ENCODE measurements around the gene C20orf96.
"Not testable (repeated sequence)": the region's sequence is repeated elsewhere in the genome, so short reads cannot be mapped to it uniquely, and the experiment has no call there.

C20orf96 gene

DNA sequence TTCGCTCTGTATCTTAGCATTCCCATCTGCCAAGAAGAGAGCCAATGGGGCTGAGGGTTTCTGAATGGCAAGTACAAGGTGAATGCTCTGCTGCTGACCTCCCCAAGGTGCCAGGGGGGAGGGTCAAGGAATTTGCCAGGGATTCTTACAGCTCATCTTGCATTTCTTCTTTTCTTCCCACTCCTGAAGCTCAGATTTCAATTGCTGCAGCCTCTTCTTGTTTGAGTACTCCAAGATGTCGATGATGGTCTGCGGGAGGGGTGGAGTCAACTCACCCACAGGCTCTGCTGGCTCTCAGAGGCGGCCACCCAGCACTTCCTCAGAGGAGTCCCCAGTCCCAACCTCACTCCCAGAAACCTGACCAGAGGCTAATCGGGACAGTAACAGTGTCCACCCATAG lies 12.4 kb downstream of the C20orf96 start:
- no peak for DNase-seq

DNA sequence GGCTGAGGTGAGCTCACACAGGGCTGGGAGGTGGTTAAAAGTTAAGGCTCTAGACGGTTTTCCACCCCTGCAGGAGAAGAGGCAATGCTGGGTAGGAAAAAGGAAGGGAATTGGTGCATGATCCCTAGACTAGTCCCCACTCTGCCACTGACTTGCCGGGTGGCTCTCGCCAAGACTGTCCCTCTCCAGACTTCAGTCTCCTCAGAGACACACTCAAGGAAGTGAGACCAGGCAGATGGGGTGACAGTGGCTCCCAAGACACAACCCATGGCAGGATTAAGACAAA lies 13.1 kb downstream of the C20orf96 start:
- DNase-seq, result no peak

DNA sequence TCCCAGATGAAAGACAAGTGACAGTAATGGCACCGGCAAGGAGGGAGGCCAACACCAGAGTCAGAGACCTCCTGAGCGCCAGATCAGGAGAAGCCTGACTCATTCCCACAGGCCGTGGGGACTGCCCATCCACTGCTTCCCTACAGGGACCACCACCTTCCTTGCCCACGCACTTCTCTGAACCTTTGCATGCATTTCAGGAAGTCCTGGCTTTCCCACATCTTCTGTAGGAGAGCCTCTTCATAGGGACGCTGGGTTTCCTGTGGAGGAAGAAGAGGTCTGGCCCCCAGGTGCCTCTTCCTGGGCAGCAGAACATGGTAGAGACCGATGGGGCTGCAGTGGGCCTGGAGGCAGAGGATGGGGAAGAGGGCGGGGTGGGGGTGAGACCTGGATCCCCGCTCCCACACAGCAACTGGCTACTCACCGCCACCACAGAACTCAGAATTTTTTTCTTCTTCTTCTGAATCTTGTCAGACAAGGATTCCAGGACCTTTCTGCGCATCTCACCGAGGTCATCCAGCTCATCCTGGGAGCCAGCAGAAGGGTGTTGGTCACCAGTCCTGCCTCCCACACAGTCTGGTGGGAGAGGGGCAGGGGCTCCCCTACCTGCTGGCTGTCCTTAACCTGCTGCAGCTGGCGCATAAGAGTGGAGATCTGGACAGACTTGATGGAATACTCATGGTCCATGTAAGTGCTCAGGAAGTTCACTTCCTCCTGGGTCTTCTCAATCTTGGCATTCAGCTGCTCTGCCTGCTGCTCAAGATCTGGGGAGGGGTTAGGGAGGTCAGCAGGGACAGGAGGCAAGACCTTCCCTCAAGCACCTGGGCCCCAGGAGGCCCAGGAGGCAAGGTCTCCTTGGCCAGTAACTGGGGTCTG lies 13.7 kb downstream of the C20orf96 start:
- no peak for DNase-seq

DNA sequence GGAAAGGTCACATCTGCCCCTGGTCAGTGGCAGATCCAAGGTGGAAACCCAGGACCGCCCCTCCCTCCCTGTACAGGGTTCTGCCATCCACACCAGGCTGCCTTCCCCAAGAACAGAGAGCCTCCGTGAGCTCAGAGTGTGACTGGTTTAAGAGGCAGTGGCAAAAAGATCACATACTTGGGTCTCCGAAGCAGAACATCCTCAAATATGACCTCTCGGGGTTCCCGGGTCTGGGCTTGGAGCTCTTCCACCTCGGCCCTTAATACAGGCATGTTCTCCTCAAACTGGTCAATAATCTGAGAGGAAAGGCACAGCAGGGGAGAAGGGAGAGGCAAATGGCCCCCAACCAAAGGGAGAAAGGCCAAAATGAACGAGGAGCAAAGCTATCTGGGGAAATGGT lies 14.8 kb downstream of the C20orf96 start:
- DNase-seq, result no peak

DNA sequence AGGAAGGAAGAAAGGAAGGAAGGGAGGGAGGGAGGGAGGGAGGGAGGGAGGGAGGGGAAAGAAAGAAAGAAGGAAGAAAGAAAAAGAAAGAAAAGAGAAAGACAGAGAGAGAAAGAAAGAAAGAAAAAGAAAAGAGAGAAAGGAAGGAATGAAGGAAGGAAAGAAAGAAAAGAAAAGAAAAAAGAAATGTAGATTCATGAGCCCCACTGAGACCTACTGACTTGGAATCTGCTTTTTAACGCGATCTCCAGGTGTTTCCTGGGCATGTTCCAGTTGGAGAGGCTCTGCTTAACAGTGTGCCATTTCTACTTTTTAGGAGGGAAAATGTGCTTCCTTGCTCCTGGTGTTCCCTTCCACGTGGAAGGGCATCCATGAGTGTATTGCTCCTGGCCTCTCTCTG lies 16.7 kb downstream of the C20orf96 start:
- no peak for DNase-seq

DNA sequence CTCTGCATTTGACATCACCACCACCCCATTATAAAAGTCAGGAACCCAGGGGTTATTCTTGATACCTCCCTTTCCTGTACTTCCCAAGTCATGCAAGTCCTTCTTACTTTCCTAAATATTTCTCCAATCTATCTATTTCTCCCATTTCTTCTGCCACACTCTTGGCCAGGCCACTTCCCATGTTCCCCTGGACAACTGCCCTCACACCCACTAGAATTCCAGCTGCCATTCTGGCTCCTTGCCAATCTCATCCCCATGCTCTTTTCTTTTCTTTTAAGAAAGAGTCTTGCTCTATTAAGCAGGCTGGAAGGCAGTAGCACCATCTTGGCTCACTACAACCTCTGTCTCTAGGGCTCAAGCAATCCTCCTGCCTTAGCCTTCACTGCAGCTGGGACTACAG lies 17.8 kb downstream of the C20orf96 start:
- no peak for DNase-seq

DNA sequence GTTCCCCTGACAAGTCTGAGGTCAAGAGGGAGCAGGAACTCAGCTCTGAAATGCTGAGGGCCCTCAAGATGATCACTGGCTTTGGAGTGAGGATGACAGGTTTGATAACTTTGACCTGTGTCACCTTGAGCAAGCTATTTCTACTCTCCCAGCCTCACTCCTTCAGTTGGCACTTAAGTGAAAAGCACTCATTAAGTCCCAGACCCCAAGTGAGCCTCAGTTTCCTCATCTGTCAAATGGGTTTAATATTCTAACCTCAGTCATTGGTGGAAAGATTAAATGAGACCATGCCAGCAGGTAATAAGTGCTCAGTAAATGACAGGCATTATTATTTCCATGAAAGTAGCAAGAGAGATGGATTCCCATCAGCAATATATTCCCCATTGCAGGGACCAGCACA lies 19.0 kb downstream of the C20orf96 start:
- DNase-seq, result no peak

DNA sequence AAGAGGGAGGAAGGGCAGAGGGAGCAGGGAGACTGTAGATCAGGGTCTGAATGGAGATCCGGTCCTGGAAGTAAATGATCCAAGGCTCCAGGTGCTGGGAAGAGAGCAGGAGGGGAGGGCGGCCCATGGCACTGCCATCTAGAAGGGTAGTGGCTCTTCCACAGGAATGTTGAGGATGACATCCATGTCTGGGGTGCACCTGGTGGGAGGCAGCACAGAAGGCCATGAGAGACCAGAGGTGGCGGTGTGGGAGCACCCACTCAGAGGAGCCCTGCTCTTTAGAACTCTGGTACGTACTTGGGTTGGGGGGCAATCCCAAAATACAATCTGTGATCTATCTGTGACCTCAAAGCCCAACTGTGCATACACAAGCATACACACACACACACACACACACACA lies 19.5 kb downstream of the C20orf96 start:
- no peak for DNase-seq

DNA sequence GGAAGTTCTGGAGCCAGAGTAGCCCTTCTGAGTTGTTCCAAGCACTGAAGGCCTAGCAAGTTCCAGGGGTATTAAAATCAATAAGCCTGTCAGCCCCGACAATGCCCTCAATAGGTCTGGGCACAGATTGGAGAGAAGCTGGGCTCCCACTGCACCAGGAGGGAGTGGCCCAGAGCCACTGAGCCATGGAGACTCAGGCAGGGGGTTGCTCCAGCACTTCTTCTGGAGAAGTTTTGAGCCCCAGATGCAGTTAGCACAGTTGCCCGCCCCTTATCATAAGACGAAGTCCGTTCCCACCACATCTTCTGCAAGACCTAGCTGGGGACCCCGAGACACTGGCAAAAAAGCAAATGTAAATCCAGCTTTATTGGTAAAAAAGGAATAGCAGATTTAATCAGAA lies 20.0 kb downstream of the C20orf96 start:
- no peak for DNase-seq

DNA sequence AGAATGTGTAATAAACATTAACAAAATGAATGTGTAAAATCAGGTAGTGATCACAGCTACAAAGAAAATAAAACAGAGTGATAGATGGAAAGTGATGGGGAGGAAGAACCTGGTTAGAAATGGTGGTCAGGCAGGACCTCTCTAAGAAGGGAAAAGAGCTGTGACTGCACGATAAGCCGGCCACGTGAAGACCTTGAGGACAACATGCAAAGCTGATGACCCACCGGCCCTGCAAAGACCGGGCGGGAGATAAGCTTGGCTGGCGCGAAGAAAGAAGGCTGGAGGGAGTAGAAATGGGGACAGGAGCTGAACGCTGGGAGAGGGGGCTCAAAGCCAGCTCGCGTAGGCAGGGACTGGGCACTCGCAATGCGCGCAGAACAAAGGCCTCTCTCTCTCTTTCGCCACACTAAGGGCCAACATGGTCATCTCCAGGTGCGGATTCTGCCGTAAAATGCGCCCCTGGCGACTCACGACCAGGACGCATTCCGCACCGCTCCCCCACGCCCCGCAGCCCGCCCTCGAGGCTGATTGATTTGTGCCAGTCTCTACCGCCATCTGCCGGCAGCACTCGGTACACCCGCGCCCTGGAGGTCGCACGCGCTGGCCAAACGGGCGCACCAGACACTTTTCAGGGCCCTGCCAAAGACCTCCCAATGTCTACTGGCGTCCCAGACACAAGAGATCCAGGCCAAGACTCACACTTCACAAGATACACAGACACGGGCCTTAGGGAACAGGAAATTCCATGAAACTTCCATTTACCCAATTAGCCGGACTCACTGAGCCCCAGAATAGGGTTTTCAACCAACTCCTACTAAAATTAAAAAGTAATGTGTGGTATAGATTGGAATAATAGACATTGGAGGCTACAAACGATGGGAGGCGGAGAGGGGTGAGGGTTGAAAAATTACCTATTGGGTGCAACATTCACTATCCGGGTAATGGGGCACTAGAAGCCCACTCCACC lies 23.7 kb downstream of the C20orf96 start:
- peak; percentile 84 for DNase-seq

DNA sequence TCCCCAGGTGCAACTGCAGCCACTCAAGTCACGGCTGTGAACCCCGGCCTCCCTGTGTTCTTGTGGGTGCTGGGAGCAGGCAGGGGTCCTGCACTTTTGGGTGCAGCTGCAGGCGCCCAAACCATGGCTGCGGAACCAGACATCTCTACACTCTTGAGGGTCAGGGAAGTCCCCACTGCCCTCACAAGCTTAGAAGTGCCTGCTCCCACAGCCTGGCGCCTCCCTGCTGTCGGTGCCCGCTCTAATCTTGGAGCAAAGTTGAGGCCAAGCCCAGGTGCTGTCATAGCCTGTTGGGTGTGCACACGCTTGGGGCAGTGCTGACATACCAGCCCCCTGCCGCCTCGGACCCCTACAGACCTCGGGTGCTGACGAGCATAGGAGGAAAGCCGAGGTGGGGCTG lies 26.8 kb downstream of the C20orf96 start:
- no peak for DNase-seq

DNA sequence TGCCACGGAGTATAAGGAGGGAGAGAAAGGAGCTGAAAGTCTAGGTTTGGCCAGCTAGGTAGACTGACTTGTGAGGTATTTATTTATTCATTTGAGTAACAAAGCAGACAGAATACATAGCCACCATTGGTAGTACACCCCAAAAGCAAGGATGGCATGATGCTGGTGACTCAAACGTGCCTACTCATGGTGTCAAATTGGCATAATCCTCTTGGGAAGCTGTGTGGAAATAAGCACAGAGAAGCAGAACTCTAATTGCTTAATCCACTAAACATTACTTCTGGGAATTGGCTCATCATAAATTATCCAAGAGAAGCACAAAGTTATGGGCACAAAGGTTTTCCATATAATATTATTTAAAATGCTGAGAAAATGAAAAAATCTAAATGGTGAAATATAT lies 30.6 kb downstream of the C20orf96 start:
- no peak for DNase-seq

DNA sequence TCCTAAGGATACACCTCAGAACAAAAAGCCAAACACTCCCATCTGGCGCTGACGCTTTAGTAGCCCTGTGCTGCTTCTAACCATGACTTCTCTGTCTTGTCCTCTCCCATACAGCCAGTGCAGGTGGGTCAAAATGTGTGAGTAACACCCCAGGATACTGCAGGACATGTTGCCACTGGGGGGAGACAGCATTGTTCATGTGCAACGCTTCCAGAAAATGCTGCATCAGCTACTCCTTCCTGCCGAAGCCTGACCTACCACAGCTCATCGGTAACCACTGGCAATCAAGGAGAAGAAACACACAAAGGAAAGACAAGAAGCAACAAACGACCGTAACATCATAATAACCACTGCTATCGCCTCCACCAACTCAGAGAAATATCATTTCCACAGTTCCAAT lies 31.6 kb downstream of the C20orf96 start:
- no peak for DNase-seq

DNA sequence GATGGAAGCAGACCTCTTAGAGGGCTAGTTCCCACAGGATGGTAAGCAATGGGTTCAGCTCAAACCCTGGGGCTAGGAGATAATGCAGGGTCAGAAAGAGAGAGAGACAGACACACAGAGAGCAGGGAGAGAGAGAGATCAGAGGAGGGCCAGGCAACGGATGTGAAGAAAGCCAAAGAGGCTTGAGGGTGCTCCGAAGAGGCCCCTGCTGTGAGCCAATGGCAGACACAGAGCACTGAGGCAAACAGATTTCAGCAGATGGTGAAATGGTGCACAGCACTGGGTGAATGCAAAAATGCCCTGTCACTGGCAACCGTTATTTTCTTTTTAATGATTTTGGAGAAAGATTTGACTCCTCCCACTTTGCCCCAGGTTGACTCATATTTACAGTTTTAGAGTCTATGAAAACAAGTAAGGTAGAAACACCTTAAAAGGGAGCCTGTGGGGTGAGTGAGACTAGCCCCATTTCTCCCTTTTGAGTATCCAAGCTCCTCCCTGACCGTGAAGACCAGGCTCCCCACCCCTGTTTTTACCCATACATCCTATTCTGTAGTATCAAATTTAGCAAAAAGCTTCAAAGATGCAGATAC lies 32.2 kb downstream of the C20orf96 start:
- DNase-seq, result no peak

DNA sequence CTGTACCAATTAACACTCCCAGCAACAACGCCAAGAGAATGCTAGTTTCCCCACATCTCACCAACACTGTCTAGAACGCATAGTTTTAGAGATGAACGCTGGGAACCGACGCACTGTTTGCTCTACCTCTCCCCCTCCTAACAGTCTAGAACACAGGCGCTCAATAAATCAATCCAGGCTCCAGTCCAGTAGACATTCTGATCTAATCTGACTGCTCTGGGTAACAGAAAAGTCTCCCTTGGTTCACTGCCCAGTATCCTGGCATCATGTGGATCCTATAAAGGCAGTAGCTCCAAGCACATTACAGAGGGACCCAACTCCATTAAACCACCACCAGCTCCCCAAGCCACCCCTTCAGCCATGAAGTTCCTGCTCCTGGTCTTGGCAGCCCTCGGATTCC lies 33.1 kb downstream of the C20orf96 start, which contains the start of gene DEFB132:
TSS of gene DEFB132 (plus strand) at position 306 of the 400 bp plus-strand sequence. CDS start at position 361, 55 bp downstream.
- no peak for DNase-seq

DNA sequence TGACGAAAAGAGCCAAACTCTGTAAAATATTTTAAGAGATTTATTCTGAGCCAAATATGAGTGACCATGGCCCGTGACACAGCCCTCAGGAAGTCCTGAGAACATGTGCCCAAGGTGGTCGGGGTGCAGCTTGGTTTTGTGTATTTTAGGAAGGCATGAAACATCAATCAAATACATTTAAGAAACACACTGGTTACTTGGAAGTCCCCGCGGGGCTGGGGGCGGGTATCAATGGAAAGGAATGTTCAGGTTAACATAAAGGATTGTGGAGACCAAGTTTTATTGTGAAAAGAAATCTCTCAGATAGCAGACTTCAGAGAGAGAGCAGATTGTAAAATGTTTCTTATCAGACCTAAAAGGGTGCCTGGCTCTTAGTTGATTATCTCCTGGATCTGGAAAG lies 37.1 kb downstream of the C20orf96 start:
- DNase-seq, result not testable (repeated sequence)

DNA sequence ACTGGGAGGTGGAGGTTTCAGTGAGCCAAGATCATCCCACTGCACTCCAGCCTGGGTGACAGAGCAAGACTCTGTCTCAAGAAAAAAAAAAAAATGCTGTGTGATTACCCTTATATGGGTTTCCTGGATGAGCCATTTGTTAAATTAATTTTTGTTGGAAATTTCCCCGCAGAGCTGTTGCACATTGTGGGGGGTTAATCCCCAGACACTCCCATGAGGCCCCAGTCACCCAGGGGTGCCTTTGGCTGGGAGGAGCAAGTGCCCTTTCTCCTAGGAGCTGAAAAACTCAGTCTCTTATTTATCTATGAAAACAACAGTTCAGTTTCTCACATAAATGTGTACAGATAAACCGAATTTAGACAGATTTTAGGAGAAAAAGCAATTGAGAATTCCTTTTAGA lies 37.7 kb downstream of the C20orf96 start:
- no peak for DNase-seq

DNA sequence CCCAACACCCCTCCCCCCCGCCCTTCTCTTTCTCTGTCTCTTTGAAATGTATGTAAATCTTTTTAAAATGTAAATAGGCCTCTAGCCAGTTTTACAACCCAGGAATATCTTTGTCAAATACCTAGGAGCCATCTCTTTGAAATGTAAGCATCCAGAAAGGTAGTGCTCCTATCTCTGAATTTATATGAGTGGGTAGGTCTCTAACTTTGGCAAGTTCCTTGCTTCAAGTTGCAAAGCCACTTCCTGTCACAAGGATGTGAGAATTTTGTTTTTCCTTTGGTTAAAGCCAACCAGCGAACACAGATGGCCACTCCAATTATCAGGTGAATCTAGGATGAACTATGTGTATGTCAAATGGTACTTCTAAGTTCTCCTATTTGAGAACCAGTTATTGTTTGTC lies 39.2 kb downstream of the C20orf96 start:
- DNase-seq, result no peak

DNA sequence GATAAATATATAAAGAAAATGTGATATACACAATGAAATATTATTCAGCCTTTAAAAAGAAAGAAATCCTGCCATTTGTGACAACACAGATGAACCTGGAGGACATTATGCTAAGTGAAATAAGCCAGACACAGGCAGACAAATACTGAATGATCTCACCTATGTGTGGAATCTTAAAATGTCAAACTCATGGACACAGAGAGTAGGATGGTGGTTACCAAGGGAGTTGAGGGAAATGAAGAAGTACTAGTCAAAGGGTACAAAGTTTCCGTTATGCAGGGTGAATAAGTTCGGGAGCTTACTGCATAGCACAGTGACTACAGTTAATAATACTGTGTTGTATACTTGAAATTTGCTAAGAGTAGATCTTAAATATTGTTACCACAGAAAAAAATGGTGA lies 47.6 kb downstream of the C20orf96 start:
- no peak for DNase-seq

DNA sequence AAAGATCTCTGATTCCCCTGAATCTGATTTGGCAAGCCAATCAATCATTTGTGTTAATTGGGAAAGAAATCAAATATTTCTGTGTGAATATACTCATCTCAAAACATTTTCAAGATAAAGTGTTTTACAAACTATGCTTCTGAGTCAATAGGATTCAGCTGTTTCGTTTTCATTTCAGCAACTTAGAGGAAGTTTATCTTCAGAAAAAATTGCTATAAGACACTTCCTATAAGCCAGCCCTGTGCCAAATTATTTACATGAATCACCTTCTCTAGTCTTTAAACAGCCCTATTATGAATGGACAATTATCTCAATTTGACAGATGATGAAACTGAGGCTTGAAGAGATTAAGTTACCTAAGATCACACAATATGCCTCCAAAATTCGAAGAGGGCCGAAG lies 52.6 kb downstream of the C20orf96 start:
- DNase-seq, result no peak

DNA sequence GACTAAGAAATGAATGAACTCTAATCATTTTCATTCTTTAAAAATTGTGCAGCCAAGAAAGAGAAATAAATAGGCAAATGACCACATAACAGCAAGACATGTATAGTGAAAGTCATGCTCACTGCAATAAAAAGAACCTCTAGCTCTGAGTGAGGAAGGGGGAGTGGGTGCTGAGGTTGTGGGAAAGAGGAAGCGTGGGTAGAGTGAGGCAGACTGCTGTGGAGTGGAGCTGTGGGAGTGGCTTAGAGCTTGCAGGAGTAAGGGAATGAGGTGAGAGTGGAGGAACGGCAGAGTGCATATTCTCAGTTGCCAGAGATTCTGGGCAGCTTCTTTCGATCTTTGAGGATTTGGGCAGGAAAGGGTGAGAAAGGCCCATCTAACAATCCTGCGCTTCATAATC lies 53.1 kb downstream of the C20orf96 start:
- no peak for DNase-seq

DNA sequence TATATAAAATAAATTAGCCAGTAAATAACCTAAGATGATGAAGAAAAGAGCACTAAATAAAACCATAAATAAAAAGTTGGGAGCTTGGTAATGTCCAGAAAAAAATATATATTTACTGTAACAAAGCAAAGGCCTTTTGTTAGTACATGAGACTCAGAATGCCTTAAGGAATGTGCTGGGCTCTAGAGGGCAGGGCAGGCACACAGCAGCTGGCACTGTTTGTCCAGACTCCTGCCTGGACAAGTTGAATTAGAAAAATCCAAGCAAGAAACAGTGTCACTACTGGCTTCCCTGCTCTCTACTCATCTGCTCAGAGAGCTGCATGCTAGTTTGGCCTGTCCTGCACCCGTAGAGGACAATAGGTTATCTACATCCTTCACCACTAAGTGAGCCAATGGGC lies 54.7 kb downstream of the C20orf96 start:
- no peak for DNase-seq

DNA sequence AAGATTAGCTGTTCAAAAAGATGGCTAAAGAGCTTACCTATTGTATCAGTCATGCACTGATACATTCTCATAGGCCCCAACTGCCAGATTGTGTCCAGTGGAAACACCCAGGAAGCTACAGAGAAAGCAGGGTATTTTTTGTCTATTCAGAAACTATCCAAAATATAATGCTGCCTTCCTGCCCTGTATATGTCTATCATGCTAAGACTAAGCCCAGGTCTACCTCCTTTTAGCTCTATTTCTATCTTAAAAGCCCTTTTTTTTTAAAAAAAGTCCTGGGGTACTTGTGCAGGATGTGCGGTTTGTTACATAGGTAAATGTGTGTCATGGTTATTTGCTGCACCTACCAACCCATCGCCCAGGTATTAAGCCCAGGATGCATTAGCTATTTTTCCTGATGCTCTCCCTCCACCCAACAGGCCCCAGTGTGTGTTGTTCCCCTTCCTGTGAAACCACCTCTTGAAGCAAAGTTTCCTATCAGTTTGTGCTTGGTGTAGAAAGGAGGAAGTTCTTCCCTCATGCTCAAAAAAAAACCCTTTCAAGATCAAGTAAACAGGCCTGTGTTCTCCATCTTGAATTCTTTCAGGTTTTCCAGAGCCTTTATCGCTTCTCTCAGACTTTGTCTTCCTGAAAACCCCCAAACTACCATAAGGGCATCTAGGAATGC lies 63.0 kb downstream of the C20orf96 start:
- no peak for DNase-seq
